HG03045 (cell line): ENCODE data around the gene AREG.

Experiments used
- ATAC-seq: cut with Tn5 transposase; IDR thresholded peaks from one replicate; pipeline ENCODE4 v1.9.1; 2021; ENCODE audit warnings: mild to moderate bottlenecking, moderate library complexity; ENCODE audit not compliant: unreplicated experiment

The AREG gene

GRCh38 chr4:74504212-74504611, 59.3 kb downstream of the AREG start:
- ATAC-seq, result no peak
